ENCODE results near the gene DDTL. TPM values are rescaled to one million over a fixed set of nuclear protein-coding genes. Genes with fewer than 3 reads are reported as not detected.
"Not testable (repeated sequence)": the region's sequence is repeated elsewhere in the genome, so short reads cannot be mapped to it uniquely, and the experiment has no call there.

The DDTL gene
- total RNA-seq, 1 donor from 2014 or later, result not detected

DNA sequence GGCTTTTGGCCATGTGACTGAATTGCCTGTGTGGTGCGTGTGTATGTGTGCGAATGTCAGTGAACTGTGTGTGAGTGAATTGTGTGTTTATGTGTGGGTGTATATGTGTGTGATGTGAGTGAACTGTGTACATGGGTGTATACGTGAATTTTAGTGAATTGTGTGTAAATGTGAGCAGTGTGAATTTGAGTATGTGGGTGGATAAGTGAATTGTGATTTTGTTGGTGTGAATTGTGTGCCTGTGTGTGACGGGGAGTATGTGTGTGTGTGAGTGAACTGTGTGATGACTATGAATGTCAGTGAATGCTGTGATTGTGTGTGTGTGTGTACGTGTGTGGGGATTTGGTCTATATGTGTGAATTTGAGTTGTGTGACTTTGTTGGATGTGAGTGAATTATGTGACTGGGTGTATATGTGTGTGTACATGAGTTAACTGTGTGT is 3.5 kb downstream of the DDTL start:
- Histone ChIP-seq H3K9ac (no peak overlapping the region), H2AFZ (replicated peaks) (no peak overlapping the region), H4K20me1 (ENCODE audit: low read depth) (no peaks in the 10 kb centered on the region), H3K9me3 (ENCODE audit: low read depth) (no peaks in the 10 kb centered on the region), H3K27me3 (no peaks in the 10 kb centered on the region), H3K4me1 (no peaks in the 10 kb centered on the region), H3F3A (ENCODE audit: low read depth) (no peaks in the 10 kb centered on the region), H3K4me3 (no peak overlapping the region), H3K79me2 (ENCODE audit: low read depth) (no peaks in the 10 kb centered on the region), H3K36me3 (no peaks in the 10 kb centered on the region), H3K27ac (no peak overlapping the region), H3K4me2 (no peak overlapping the region)
- H3K4me1 Mint-ChIP-seq, result no peaks in the 10 kb centered on the region
- H3K36me3 Mint-ChIP-seq, result peaks cover 19% of the 10 kb centered on the region
- DNase-seq (ENCODE audit: low spot score), result no peak
- H3K9me3 Mint-ChIP-seq, result no peaks in the 10 kb centered on the region
- no peak overlapping the region for H3K4me3 Mint-ChIP-seq
- H3K27me3 Mint-ChIP-seq (ENCODE audit: insufficient read depth, low read depth), result peaks cover 3% of the 10 kb centered on the region
- TF ChIP-seq EZH2 (IDR thresholded peaks at IDR 0.05) (no peak), EZH2phosphoT487 (IDR thresholded peaks at IDR 0.05) (no peak)
- TF ChIP-seq, protein P1, sequence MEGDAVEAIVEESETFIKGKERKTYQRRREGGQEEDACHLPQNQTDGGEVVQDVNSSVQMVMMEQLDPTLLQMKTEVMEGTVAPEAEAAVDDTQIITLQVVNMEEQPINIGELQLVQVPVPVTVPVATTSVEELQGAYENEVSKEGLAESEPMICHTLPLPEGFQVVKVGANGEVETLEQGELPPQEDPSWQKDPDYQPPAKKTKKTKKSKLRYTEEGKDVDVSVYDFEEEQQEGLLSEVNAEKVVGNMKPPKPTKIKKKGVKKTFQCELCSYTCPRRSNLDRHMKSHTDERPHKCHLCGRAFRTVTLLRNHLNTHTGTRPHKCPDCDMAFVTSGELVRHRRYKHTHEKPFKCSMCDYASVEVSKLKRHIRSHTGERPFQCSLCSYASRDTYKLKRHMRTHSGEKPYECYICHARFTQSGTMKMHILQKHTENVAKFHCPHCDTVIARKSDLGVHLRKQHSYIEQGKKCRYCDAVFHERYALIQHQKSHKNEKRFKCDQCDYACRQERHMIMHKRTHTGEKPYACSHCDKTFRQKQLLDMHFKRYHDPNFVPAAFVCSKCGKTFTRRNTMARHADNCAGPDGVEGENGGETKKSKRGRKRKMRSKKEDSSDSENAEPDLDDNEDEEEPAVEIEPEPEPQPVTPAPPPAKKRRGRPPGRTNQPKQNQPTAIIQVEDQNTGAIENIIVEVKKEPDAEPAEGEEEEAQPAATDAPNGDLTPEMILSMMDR (IDR thresholded peaks at IDR 0.05), result no peak
- H3K27ac Mint-ChIP-seq, result no peak overlapping the region

DNA sequence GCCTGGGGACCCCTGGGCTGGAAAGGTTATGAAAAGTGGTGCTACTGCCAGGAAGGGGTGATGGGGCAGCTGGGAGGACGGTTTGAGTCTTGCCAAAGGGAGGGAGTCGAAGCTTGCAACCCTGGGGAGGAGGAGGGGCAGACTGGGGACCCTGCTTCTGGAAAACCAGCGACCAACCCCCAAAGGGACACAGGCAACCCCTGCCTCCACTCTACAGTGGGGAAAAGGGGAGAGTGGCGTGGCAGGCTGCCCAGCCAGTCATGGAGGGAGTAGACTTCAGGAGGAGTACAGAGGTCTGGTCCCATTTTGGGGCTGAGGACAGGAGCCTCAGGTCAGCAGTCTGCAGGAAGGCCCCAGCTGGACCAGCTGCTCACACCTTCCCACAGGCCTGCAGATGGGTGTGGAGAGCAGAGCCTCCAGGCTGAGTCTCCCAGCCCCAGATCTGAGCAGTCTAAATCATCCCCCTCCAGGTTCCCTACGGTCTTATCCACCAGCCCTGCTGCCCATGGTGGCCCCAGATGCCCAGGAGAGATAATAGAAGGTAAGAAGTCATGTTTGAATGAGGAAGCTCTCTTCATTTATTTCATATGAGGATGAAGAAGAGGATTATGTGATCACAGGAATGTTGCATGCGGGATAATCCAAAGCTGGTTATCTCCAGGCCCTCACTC is 4.3 kb downstream of the DDTL start:
- Mint-ChIP-seq H3K4me1 (no peaks in the 10 kb centered on the region), H3K36me3 (peaks cover 19% of the 10 kb centered on the region), H3K4me3 (peak overlapping the region; percentile 50), H3K9me3 (no peaks in the 10 kb centered on the region), H3K27ac (no peak overlapping the region), H3K27me3 (ENCODE audit: insufficient read depth, low read depth) (peaks cover 3% of the 10 kb centered on the region)
- Histone ChIP-seq H3K79me2 (ENCODE audit: low read depth) (no peaks in the 10 kb centered on the region), H3K27me3 (no peaks in the 10 kb centered on the region), H2AFZ (replicated peaks) (no peak overlapping the region), H3K27ac (no peak overlapping the region), H3K9ac (no peak overlapping the region), H3K4me3 (no peak overlapping the region), H3F3A (ENCODE audit: low read depth) (no peaks in the 10 kb centered on the region), H3K4me1 (no peaks in the 10 kb centered on the region), H4K20me1 (ENCODE audit: low read depth) (no peaks in the 10 kb centered on the region), H3K36me3 (no peaks in the 10 kb centered on the region), H3K4me2 (no peak overlapping the region), H3K9me3 (ENCODE audit: low read depth) (no peaks in the 10 kb centered on the region)
- no peak for DNase-seq (ENCODE audit: low spot score)
- TF ChIP-seq, protein P1 (IDR thresholded peaks at IDR 0.05), result no peak
- TF ChIP-seq EZH2 (IDR thresholded peaks at IDR 0.05) (no peak), EZH2phosphoT487 (IDR thresholded peaks at IDR 0.05) (no peak)

- H3K27me3 Mint-ChIP-seq (ENCODE audit: insufficient read depth, low read depth); H3K27ac ChIP-seq; H3K9me3 ChIP-seq (ENCODE audit: low read depth); H3F3A ChIP-seq (ENCODE audit: low read depth); H3K9me3 Mint-ChIP-seq; DNase-seq (ENCODE audit: low spot score); H3K9ac ChIP-seq; H3K4me2 ChIP-seq; H2AFZ ChIP-seq (replicated peaks); H3K79me2 ChIP-seq (ENCODE audit: low read depth); H3K4me1 Mint-ChIP-seq; H3K27me3 ChIP-seq; H3K27ac Mint-ChIP-seq; H4K20me1 ChIP-seq (ENCODE audit: low read depth); H3K4me1 ChIP-seq; H3K4me3 ChIP-seq; H3K36me3 ChIP-seq: not testable (repeated sequence)
- Mint-ChIP-seq H3K36me3 (peaks cover 19% of the 10 kb centered on the region), H3K4me3 (peak overlapping the region; percentile 58)
These were observed 5.2 kb downstream of the DDTL start for GRCh38 chr22:23971927-23972326.

DNA sequence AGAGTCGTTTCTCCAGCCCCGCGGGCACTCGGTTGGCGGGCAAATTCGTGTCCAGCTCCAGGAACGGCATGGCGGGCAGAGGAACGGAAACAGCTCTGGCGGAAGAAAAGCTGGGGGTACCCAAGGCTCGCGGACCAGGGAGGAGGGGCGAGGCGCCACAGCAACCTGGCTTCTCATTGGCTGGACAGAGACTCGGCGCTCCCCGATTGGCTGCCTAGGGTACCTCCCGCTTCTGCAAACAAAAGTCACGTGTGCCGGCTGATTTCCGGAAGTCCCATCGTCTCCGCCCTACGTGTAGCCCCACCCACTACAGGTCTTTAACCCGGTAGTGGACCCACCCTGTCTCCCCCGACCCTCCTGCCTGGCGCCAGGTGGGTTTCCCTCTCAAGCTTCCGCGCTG is 7.7 kb downstream of the DDTL start, which contains the start of gene DDT:
Gene DDT (minus strand): TSS at position 97 of the 400 bp plus-strand sequence. CDS start 27 bp downstream, at position 70.
- H3K4me1 ChIP-seq; H3K27ac Mint-ChIP-seq; H3K27me3 ChIP-seq; H3K27me3 Mint-ChIP-seq (ENCODE audit: insufficient read depth, low read depth); H3K36me3 ChIP-seq; H3K4me2 ChIP-seq; H3K79me2 ChIP-seq (ENCODE audit: low read depth); H3K9ac ChIP-seq; H3K9me3 Mint-ChIP-seq; H3K4me3 ChIP-seq; DNase-seq (ENCODE audit: low spot score); H2AFZ ChIP-seq (replicated peaks); H4K20me1 ChIP-seq (ENCODE audit: low read depth); H3K4me3 Mint-ChIP-seq; H3K4me1 Mint-ChIP-seq; H3F3A ChIP-seq (ENCODE audit: low read depth); H3K9me3 ChIP-seq (ENCODE audit: low read depth); H3K27ac ChIP-seq: not testable (repeated sequence)
- peaks cover 15% of the 10 kb centered on the region for H3K36me3 Mint-ChIP-seq

DNA sequence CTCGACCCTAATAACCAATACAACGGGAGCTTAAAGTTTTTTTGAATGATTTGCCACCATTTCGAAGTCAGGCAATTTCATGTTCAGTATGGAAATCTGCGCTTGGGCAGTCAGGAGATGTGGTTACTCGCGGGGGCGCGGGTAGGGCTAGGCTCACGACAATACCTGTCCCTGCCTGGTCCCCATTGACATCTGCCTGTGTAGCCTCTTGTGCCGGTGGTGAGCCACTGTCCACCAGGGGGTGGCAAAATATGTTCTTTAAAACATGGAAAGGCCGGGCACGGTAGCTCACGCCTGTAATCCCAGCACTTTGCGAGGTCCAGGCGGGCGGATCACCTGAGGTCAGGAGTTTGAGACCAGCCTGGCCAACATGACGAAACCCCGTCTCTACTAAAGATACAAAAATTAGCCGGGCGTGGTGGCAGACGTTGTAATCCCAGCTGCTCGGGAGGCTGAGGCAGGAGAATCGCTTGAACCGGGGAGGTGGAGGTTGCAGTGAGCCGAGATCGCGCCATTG is 8.2 kb downstream of the DDTL start:
- H3K36me3 Mint-ChIP-seq, result peaks cover 11% of the 10 kb centered on the region
- H3F3A ChIP-seq (ENCODE audit: low read depth); H3K36me3 ChIP-seq; H2AFZ ChIP-seq (replicated peaks); DNase-seq (ENCODE audit: low spot score); H3K9ac ChIP-seq; H3K4me1 Mint-ChIP-seq; H3K27ac ChIP-seq; H3K27ac Mint-ChIP-seq; H3K27me3 Mint-ChIP-seq (ENCODE audit: insufficient read depth, low read depth); H3K27me3 ChIP-seq; H3K4me2 ChIP-seq; H3K4me3 ChIP-seq; H3K4me3 Mint-ChIP-seq; H3K79me2 ChIP-seq (ENCODE audit: low read depth); H3K9me3 Mint-ChIP-seq; H3K4me1 ChIP-seq; H4K20me1 ChIP-seq (ENCODE audit: low read depth); H3K9me3 ChIP-seq (ENCODE audit: low read depth): not testable (repeated sequence)

DNA sequence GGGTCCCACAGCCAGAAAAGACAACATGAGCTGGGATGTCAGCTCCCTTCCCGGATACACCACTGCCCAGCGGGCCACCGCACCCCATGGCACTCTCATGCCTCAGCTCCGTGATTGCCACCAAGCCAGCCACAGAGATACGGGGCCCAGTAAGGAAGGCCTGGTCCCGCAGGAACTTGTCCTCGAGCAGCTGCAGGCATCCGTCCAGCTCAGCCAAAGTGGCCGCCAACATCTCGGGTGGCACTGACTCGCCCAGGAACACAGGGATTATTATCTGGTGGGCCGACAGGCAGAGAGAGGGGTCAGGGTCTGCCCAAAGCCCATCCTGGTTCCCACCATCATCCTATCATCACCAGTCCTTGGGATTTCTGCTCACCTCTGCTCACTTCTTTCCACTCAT is 10.6 kb downstream of the DDTL start:
- H3K9ac ChIP-seq; H3K9me3 Mint-ChIP-seq; H3K4me1 ChIP-seq; H2AFZ ChIP-seq (replicated peaks); H3K9me3 ChIP-seq (ENCODE audit: low read depth); H3K27me3 ChIP-seq; H3K36me3 ChIP-seq; DNase-seq (ENCODE audit: low spot score); H3K4me1 Mint-ChIP-seq; H3K27me3 Mint-ChIP-seq (ENCODE audit: insufficient read depth, low read depth); H3K4me3 Mint-ChIP-seq; H3K79me2 ChIP-seq (ENCODE audit: low read depth); H3K27ac ChIP-seq; H3K36me3 Mint-ChIP-seq; H3K4me2 ChIP-seq; H3K4me3 ChIP-seq; H4K20me1 ChIP-seq (ENCODE audit: low read depth); H3K27ac Mint-ChIP-seq; H3F3A ChIP-seq (ENCODE audit: low read depth): not testable (repeated sequence)

Measured in neural progenitor cell (in vitro differentiated cells).